ENCODE data around the gene SNCA.

Gene SNCA

GRCh38 chr4:89752932-89753598 is 83.9 kb downstream of the SNCA start:
- no peak for DNase-seq

DNA sequence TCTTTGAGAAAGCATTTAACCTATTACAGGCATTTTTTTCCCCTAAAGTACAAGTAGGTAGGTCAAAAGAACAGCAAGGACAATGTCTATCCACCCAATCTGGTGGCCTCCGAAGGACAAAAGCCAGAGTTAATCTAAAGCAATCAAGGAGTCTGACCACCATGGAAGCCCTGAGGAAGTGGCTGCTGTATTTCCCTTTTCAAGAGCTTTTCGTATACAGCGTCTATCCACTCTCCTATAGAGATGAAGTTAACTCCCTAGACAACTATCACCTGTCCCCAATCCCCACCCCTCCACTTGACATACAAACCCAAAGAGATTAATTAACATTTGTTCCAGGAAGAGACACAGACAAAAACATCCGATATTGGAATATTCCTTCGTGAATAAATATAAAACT is 85.5 kb downstream of the SNCA start:
- DNase-seq: no peak

DNA sequence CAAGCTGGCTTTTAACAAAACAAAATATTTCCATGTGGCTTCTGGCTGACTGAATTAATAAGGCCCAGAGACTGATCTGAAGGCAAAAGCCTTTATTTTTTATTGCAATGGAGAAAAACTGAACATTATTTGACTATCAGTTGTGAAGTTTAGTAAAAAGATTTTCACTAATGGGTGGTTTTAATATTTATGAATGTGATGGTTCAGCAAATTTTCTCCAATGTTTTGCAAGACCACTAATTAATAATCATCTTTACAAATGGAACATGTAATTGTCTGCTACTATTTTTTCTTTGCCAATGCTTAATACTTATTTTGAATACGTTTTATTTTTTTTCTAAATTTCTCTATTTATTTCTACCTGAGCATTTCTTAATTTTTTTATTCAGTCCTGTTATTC is 90.6 kb downstream of the SNCA start:
- no peak for DNase-seq

GRCh38 chr4:89745708-89746107 is 91.3 kb downstream of the SNCA start:
- DNase-seq: no peak

DNA sequence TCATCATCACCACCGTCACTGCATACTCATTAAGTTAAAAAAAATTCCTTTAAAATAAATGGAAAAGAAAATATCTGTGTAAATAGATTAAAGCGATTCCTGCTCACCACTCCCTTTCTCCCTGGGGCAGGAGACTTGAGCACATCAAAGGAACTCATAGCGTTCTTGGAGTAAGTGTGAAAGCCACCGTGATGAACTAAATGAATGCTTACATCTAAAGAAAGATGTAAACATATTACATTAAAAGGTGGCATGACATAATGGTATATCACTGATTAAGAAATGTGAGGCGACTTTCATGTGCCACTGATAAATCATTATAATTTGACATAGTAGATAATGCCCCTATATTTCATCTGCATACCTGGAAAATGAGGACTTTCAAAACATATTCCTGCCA is 92.0 kb downstream of the SNCA start:
- DNase-seq: no peak

GRCh38 chr4:89741768-89742167 is 95.2 kb downstream of the SNCA start:
- no peak for DNase-seq

- no peak for DNase-seq
Observed at GRCh38 chr4:89739311-89739988, 97.5 kb downstream of the SNCA start.

GRCh38 chr4:89737888-89738287 is 99.1 kb downstream of the SNCA start:
- no peak for DNase-seq

DNA sequence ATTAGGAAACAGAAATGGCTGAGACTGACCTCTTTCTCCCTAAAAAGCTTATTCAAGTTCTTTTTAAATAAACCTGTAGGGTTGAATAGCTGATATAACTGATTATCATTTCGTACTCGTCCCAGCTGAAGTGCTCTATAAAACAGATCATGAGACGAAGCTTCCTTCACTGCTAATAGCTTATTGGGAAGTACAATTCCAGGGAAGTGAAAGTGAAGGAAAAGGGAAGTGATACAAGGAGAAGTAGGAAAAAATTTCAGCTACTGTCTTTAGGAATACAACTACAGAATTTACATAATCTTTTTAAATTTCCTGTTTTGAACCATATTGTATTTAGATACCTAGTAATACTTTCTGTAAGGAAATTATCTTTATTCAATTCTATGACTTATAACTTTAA is 103.0 kb downstream of the SNCA start:
- DNase-seq: no peak

DNA sequence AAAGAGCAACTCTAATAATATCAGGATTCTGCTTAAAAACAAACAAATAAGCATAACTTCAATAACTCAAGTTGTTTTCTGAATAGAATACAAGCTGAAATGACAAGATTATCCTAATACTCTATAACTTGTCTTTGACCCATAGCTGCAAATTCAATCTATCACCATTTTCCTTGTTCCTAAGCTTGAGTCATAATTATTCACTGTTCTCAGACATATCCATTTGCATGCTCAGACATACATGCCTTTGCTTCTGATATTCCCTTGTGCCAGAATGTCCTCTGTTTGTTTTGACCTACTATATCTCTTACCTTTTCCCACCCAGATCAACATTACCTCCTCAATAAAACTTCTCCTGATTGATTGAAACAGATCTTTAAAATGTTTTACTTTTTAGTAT is 109.7 kb downstream of the SNCA start:
- no peak for DNase-seq

DNA sequence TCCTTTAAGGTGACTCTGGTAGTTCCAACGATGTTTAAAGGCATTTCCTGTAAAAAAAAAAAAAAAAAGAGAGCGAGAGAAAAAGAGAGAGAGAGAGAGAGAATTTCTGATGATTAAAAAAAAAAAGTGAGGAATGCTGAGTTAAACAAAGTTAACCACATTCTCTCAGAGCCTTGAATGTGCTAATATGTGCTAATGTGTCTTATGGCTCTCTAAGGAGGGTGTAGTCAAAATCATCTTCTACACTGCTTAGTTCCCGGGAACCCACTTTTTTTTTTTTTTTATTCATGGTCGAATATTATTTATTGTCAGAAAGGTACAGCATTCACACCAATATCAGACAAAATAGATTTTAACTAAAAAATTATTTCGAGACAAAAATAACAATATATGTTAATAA is 111.7 kb downstream of the SNCA start:
- DNase-seq: no peak

DNA sequence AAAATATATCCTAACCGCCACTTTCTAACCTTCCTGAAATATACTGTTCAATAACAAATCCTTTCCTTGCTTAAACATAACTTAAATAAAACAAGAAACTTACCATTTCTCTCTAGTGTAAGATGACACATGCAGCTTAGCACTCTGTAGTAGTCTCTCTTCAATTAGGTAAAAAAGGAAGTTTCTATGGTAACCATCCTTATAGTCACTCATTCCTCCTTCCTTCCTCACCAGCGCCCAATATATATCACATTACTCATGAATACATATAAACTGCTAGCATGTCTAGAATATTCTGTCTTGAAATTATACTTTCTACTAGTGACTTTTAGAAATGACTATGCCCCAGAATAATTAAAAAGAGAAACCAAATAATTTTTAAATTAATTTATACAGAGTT is 112.2 kb downstream of the SNCA start:
- DNase-seq: no peak

- DNase-seq: no peak
Observed at GRCh38 chr4:89723096-89723495, 113.9 kb downstream of the SNCA start.

GRCh38 chr4:89722517-89722916 is 114.4 kb downstream of the SNCA start:
- DNase-seq: no peak

DNA sequence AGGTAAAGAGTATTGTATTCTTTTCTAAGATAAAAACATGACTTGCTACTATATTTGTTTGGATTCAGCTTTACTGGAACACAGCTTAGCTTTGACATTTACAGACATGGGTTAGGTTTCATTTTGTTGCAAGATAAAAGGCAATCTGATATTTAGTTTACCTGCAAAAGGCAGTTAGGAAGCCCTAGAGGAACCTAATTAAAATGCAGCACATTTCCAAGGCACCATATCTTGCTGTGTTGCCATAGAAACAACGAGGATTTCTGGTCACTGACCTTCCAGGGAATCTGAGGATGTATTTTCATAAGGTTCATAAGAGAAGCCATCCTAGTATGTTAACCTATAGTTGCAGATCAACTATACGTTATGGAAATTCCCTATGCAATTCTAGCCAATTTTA is 116.0 kb downstream of the SNCA start:
- no peak for DNase-seq

GRCh38 chr4:89719536-89720090 is 117.3 kb downstream of the SNCA start:
- no peak for DNase-seq

DNA sequence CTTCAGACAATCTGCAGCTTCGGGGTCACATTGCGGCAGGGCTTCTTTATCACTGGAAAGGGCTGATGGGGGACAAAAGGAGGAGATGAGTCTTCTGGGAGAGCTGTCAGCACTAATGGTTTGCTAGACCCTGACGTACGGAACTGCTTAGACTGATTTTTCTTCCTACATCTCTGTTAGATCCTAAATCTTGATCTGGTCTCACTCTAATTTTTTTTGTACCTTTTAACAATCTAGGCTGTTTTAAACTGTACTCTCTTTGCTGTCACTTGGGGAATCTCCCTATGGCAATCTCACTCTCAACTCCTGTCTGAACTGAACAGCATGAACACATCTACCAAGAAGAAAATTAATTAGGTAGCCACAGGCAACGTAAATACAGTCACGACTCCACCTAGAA is 120.1 kb downstream of the SNCA start:
- DNase-seq: no peak

GRCh38 chr4:89715631-89716030 is 121.3 kb downstream of the SNCA start:
- no peak for DNase-seq

DNA sequence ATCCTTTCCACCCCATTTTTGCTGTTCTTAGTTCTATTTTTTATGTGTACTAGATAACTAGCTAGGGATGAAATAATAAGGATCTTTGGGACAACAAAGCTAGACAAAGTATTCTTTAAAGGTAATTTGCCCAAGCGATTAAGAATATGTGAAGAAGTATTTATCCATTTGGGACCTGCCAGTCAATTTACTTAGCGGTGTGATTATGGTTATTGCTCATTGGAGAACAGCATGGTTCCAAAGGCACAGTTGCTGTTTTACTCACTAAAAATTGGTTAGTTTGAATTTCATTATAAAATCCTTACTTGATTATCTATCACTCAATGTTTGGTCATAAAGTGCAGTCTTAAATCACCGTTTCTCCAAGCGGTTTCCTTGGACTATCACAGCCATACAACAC is 124.1 kb downstream of the SNCA start:
- no peak for DNase-seq

- DNase-seq: no peak
Observed at GRCh38 chr4:89712141-89712540, 124.8 kb downstream of the SNCA start.

- no peak for DNase-seq
Observed at GRCh38 chr4:89708903-89709421, 128.0 kb downstream of the SNCA start.

DNA sequence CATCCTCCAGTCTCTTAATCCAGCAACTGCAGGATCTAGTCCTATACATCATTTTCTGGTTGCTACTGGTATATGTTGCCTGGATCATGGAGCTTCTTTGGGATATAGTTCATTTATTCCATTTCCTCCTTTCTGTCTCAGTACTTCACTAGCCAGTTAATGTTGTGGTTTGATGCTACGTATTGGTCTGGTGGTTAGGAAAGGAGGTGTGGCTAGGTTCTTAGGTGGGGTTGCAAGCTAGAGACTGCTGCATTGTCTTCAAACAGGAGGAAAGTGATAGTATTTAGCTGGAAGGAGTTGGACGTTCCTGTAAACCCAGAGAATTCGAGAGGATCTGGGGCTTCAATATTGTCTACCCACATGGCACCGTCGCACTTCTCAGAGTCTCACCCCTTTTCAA is 129.5 kb downstream of the SNCA start:
- no peak for DNase-seq

DNA sequence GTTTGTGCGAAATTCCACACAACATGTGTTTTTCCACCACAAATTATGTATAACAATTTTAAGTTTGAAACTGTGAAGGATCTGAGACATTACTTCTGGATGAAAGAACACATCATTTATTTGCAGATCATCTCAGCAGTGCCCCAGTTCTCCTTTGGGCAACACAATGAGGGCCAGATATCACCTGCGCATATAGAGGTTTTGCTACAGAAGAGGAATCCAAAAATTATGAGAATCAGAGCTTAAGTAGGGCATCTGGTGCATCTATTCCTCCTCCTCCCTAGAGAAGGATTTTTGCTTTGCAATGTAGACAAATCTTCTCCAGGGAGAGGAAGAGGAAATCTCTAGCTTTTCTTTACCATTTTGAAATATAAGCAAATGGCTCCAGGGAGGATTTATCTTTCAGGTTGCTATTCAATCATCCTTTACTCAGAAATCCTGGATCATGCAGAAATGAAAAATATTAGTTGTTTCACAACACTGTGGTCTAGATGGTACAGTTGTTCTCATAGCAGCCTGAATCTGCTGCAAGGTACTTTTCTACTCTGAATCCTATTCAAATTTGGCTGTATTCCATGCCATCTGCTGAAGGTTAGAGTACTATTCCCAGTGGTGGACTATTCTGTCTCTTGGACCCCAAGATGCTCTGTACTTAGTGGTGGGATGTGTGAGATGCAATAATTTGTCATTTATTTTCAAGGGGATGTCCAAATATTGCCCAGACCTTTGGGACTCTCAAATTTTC is 132.1 kb downstream of the SNCA start:
- no peak for DNase-seq

Data from T-helper 9 cell (primary cell).